ENCODE data around the gene CFAP74.
"Not testable (repeated sequence)": the region's sequence is repeated elsewhere in the genome, so short reads cannot be mapped to it uniquely, and the experiment has no call there.

CFAP74 gene

GRCh38 chr1:1986451-1987141 lies 17.0 kb downstream of the CFAP74 start:
- DNase-seq = no peak

GRCh38 chr1:1985375-1986050 lies 18.1 kb downstream of the CFAP74 start:
- no peak for DNase-seq

DNA sequence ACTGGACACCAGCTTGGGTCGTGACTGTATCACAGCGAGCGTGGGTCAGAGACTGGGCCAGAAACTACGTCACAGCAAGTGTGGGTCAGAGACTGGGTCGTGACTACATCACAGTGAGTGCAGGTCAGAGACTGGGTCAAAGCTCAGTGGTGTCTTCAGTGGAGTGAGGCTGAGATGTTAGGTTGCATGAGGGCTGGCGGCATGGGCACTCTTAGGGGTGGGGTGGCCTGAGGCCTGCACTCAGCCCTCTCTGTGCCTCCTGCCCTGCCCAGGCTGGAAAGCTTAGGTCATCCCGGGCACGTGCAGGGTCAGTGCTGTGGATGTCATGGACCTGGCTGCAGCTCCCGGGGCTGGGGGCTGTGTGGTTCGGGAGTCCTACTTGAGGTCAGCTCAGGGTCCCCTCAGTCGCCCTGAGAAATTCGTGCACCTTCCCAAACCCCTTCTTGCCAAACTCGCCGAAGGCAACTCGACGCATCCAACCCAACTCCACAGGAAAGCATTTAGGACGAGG lies 19.0 kb downstream of the CFAP74 start:
- DNase-seq = no peak

DNA sequence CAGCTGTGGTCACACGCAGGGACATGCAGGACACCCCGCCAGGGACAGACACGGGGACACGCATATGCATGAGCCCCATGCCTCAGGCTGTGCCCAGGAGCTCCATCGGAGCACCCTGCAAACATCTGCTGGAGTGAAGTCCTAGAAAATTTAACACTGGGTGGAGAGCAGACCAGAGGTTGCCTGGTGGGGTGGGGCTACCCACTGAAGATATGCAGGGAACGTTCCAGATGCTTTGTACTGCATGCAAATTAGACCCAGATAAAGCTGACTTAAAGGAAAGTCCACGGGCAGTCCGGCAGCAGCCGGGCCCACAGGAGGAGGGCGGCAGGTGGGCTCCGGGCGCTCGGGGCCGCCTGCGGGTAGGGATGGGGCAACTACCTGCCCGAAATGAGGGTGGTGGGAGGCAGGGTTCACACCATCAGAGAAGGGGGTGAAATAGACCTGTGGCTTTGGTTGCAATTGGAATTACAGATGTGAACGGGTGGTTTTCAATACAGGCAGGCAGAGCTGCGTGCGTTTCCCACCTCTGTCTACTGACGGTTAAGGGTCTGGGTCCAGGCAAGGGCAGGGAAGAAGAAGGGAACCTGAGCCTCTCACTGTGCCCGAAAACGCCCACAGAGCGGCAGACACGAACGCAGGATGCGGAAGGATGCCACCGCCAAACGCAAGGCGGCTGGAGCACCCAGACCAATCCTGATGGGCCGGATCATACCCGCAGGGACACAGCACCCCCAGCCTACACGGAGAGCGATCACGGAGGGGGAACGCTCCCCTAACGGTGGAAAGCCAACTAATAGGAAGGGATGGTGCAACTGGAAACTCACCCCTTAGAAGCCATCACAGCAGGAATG lies 21.0 kb downstream of the CFAP74 start:
- DNase-seq = no peak

DNA sequence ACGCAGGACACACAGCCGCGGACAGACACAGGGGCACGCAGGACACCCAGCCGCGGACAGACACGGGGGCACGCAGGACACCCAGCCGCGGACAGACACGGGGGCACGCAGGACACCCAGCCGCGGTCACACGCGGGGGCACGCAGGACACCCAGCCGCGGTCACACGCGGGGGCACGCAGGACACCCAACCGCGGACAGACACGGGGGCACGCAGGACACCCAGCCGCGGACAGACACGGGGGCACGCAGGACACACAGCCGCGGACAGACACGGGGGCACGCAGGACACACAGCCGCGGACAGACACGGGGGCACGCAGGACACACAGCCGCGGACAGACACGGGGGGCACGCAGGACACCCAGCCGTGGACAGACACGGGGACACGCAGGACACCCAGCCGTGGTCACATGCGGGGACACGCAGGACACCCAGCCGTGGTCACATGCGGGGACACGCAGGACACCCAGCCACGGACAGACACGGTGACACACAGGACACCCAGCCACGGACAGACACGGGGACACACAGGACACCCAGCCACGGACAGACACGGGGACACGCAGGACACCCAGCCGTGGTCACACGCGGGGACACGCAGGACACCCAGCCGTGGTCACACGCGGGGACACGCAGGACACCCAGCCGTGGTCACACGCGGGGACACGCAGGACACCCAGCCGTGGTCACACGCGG lies 21.8 kb downstream of the CFAP74 start:
- DNase-seq = not testable (repeated sequence)

GRCh38 chr1:1981142-1981500 lies 22.5 kb downstream of the CFAP74 start:
- DNase-seq = no peak

DNA sequence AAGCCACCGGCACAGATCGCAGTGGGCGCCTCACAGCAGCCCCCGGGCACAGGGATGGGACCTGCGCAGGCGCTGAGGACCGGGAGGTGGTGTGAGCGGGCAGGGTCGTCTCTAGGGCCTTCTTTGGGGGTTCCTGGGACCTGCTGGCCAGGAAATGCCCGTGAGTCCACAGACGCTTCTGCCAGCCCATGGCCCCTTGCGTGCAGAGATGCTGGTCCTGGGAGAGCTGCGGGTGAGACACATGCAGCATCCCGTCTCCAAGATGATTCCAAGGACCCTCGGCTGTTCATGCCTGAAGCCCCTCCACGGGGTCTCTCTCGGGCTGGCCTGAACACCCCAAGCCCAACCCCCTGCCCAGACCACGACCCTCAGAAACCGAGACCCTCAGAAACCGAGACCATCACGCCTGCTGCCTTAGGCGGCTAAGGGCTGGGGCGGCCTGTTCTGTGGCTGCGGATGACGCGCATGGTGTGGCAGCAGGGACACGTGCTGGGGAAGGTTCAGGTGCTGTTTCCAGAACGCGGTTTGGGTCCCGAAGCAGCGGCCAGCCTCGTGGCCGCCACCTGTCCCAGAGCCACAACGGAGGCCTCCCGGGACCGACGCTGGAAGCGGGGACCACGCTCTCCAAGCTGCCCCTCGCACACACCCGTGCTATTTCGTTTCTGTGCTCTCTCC lies 23.0 kb downstream of the CFAP74 start:
- DNase-seq = no peak

DNA sequence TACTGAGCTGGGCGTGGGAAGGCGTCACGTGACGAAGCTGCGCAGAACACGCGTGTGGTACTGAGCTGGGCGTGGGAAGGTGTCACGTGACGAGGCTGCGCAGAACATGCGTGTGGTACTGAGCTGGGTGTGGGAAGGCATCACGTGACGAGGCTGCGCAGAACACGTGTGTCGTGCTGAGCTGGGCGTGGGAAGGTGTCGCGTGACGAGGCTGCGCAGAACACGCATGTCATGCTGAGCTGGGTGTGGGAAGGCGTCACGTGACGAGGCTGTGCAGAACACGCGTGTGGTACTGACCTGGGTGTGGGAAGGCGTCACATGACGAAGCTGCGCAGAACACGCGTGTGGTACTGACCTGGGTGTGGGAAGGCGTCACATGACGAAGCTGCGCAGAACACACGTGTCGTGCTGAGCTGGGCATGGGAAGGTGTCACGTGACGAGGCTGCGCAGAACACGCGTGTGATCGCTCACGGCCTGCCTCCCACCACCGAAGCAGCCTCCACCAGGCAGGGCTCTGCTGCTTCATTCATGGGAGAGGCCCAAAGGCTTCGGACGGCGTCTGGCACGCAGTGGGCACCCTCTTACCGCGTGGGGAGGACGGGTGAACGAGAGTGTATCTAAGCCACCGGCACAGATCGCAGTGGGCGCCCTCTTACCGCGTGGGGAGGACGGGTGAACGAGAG lies 24.0 kb downstream of the CFAP74 start:
- DNase-seq = no peak

- DNase-seq = not testable (repeated sequence)
Measured at GRCh38 chr1:1978690-1979481, 24.7 kb downstream of the CFAP74 start.

- DNase-seq = no peak
Measured at GRCh38 chr1:1978108-1978507, 25.5 kb downstream of the CFAP74 start.

- DNase-seq = no peak
Measured at GRCh38 chr1:1976031-1976430, 27.6 kb downstream of the CFAP74 start.

DNA sequence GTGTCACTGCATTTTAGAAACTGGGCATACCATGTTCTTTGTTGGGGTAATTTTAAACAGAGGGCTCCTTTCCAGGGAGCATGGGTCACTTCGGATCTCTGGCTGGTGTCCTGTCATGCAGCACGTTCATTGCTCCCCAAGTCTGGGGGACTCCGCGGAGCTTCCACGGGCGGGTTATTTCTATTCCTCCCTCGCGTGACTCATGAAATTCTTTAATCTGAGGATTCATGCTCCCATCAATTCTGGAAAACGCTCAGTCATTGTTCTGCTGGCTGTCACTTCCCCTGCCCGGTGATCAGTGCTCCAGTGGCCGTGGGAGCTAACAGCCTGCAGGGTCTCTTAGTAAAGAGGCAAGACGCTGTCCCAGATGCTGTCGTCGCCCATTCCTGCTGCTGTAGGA lies 28.1 kb downstream of the CFAP74 start:
- no peak for DNase-seq

DNA sequence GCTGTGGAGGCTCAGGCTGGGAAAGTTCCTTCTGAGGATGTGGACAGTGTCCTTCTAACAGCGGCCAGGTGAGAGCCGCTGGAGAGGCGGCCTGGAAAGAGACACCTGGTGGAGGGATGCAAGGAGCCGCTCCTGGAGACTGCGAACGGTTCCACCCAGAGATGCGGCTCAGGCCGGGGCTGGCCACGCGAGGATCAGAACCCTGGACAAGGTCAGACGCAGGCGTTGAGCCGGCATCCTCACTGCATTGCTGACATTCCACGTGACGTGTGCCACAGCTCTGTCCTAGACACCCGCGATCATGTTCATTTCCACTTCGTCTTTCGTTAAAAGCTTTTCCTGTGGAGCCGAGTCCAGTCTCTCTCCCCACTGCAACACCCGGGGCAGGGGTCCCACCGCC lies 28.8 kb downstream of the CFAP74 start:
- DNase-seq = no peak

DNA sequence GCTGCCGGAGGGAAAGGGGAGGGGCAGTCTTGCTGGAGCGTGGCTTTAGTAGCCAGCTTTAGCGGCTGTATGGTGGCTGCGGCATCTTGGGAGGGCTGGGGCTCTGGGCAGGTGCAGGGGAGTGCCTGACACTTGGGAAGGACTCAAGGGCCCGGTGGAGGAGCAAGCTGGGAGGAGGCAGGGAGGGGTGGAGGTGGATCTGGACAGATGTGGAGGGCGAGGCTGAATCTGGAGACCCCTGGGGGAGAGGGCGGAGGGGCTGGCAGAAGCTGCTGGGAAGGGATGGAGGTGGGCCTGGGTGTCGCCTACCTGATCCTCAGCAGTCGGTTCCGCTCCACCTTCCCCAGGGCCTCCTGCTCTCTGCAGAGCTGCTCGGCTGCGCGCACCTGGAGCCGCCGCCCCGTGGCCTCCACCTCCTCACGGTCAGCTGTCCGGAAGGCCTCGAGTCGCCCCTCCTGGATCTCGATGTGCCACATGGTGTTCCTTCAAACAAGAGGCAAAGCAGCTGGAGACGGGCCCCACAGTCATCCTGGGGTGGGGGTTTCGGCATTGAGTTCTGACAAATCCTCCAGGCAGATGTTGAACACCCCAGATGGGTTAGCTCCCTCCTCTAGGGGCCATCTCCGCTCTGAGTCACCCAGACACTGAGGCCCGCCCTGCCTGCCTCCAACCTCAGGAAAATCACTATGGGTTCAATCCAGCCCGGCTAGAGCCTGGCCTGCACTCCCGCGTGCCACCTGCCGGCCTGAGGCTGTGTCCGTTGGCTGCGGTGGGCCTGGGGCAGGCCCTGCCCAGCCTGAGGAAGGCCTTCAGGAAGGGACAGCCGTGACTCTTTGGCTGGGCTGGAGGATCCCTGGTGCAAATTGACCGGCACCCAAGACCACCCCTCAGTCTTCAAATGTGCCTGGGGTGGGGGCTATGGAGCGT lies 29.6 kb downstream of the CFAP74 start:
- no peak for DNase-seq

DNA sequence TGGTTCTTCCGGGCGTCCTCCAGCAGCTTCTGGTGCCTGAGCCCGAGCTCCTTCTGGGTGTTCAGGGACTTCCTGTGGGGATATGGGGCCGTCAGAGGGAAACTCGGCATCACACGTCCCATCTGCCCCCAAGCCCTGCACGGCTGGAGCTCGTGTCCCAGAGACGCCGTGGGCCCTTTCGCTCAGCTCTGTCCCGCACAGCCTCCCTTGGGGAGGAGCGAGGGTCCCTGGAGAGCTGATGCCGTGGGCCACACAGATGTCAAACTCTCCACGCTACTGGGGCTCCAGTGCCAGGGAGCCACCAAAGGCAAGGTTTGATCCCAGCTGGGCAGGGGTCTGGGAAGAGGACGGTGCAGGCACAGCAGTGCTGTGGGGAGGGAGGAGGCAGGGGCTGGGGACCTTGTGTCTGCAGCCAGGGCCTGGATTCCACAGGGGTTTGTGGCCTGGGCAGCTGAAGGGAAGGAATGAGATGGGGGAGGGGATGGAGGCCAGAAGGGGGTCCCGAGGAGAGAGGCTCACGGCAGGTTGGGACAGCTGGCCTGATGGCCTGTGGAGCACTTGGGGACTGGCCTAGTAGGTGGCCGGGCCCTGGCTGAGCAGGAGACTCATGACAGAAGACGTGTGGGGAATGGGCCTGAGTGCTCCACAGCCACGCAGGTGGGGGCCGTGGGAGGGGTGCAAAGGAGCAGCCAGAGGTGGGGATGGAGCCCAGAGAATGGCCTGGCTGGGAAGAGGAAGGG lies 30.4 kb downstream of the CFAP74 start:
- no peak for DNase-seq

DNA sequence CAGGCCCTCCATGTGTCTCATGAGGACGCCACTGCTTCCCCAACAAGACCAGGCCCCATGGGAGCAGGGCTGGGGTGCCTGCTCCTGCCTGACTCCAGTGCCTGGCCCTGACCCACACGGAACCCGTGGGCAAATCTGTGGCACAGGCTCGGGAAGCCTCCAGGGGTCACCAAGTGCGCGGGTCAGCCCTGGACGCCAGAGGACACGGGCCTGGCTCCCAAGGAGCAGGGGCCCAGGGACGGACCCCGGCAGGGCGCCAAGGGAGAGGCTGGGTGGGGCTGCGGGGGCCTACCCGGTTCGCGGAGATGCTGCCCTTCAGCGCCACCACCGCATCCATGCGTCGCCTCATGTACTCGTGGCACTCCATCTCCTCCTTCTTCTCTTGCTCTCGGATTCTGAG lies 31.9 kb downstream of the CFAP74 start:
- no peak for DNase-seq

DNA sequence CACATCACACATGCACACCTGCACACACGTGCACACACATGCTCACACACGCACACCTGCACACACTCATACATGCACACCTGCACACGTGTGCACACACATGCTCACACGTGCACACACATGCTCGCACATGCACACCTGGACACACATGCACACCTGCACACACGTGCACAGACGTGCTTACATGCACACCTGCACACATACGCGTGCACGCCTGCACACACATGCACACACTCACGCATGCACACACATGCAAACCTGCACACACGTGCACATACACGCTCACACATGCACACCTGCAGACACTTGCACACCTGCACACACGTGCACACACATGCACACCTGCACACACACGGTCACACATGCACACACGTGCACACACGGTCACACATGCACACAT lies 32.6 kb downstream of the CFAP74 start:
- no peak for DNase-seq

DNA sequence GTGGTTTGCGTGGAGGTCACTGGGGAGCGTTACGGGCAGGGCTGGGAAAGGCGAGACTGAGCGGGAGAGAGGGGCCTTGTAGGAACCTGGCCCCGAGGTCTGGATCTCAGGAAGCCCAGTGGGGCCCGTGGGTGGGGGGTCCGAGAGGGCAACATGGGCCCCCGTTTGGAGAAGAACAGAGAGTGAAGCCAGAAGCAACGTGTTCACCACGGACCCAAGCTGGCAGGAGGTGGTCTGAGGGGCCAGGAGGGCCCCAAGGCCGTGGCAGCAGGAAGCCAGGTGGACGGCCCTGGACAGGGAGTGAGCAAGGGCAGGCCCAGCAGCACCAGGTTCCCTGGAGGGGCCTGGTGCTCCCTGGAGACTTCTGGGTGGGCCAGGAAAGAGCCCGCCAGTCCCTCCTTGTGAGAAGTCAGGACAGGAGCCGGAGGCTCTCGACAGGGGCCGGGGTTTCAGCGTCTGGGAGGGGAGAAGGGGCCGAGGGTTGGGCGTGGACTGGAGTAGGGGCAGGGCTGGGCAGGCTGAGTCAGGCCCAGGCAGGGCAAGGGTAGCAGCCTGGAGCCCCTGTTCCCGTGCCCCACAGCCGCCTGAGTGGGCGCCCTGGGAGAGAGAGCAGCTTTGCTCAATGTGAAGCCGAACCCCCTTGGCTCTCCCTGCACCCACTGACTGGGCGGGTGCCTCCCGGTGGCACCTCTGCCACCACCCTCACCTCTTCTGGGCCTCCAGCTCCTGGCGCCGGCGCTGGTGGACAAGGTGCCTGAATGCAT lies 33.5 kb downstream of the CFAP74 start:
- DNase-seq = no peak

Data from stimulated activated CD4-positive, alpha-beta T cell treated with anti-CD3 and anti-CD28 coated beads, Interleukin-4, amount 100 ng/mL, for 1 hour (primary cell).